Gastroesophageal sphincter (tissue), 3 donors: ENCODE measurements around the gene CDC42BPG.

Source experiments
- CTCF ChIP-seq, 4 experiments: fragments of 200-600 bp in 2 of 4; fragments of 450-650 bp in 2 of 4; sonication (generic) in 1 of 4; IDR thresholded peaks; one replicate each; pipeline ENCODE4 v1.5.1; 2017 to 2019; ENCODE audit warnings: antibody characterized with exemption in 4 of 4, mild to moderate bottlenecking in 2 of 4, moderate library complexity in 2 of 4
- POLR2A ChIP-seq, 2 donors: fragments of 450-650 bp; IDR thresholded peaks; one replicate each; pipeline ENCODE4 v1.6.1; 2017; ENCODE audit warnings: antibody characterized with exemption in 2 of 2, mild to moderate bottlenecking in 2 of 2, moderate library complexity in 1 of 2
- POLR2AphosphoS5 ChIP-seq: sonication (generic); formaldehyde crosslinking; IDR thresholded peaks from one replicate; pipeline ENCODE4 v1.6.1; 2017; ENCODE audit warnings: antibody characterized with exemption

DNA sequence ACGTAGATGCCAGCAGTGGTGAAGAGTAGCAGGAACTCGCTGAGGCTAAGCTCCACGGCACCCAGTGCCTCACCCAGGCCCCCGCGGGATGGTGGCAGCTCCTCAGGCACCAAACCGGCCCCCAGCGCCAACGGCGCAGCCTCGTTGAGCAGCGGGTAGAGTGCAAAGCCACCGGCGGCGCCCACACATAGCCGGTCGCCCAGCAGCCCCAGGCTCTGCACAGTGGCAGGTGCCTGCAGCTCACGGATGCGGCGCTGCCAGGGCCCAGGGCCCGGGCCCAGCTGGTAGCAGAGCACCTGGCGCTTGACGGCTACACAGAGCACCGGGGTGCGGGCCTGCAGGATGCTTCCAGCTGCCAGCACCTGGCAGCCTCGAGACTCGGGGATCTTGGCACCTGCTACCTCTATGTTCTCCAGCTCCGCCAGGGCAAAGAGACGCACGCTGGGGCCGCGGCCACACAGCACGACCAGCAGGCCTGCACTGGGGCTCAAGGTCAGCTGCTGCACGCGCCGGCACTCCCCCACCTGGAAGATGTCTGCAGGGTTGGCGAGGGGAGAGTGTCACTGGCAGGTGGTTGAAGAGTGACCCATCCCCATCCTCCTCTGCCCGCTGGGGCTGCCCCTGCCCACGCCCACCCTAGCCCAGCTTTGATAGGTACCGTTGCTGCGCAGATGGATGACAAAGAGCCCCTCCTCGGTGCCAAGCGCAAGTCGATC lies 14.8 kb downstream of the CDC42BPG start:
- TF ChIP-seq CTCF (IDR thresholded peaks at IDR 0.05) = no peak
- no peak for TF ChIP-seq POLR2AphosphoS5
- no peak for TF ChIP-seq POLR2A (IDR thresholded peaks at IDR 0.05)
